HepG2 (cell line): ENCODE data around the gene IL17RB. TPM values are rescaled to one million over a fixed set of nuclear protein-coding genes. Genes with fewer than 3 reads are reported as not detected.

Experiments used
- CREB1 ChIP-seq, 2 experiments: fragments of 450-650 bp in 1 of 2; IDR thresholded peaks; 2 replicates each; pipeline ENCODE4 v1.6.1; 2016 to 2017; ENCODE audit warnings: control low read depth in 1 of 2, mild to moderate bottlenecking in 1 of 2, missing compliant biosample characterization in 1 of 2, missing genetic modification characterization in 1 of 2
- ELK4 ChIP-seq: sonication (generic); formaldehyde crosslinking; IDR thresholded peaks from 2 replicates; pipeline ENCODE4 v1.9.0; 2021; ENCODE audit warnings: missing genetic modification reagents, borderline replicate concordance
- FOXM1 ChIP-seq: sonication (generic); formaldehyde crosslinking; IDR thresholded peaks from 2 replicates; pipeline ENCODE4 v1.5.0; 2020; ENCODE audit warnings: missing genetic modification reagents
- HOXA3 ChIP-seq: sonication (generic); formaldehyde crosslinking; IDR thresholded peaks from 2 replicates; pipeline ENCODE4 v1.5.0; 2020; ENCODE audit warnings: missing genetic modification reagents
- JUN ChIP-seq: sonication (generic); formaldehyde crosslinking; IDR thresholded peaks from 2 replicates; pipeline ENCODE4 v1.4.0; 2020; ENCODE audit warnings: mild to moderate bottlenecking, missing genetic modification reagents
- KLF12 ChIP-seq: sonication (generic); formaldehyde crosslinking; IDR thresholded peaks from 2 replicates; pipeline ENCODE4 v1.4.0; 2020; ENCODE audit warnings: missing genetic modification reagents, borderline replicate concordance
- KLF13 ChIP-seq: sonication (generic); formaldehyde crosslinking; IDR thresholded peaks from 2 replicates; pipeline ENCODE4 v1.4.0; 2020; ENCODE audit warnings: mild to moderate bottlenecking, missing genetic modification reagents
- NR2F2 ChIP-seq: IDR thresholded peaks from 2 replicates; pipeline ENCODE4 v1.6.1; 2012; ENCODE audit warnings: low read depth, inconsistent platforms, borderline replicate concordance
- SALL2 ChIP-seq: sonication (generic); formaldehyde crosslinking; IDR thresholded peaks from 2 replicates; pipeline ENCODE4 v1.8.1; 2023; ENCODE audit warnings: mild to moderate bottlenecking, missing genetic modification reagents, inconsistent platforms
- ZBTB7A ChIP-seq: sonication (generic); formaldehyde crosslinking; IDR thresholded peaks from 2 replicates; pipeline ENCODE4 v1.8.0; 2022; ENCODE audit warnings: mild to moderate bottlenecking, missing genetic modification reagents
- ZNF12 ChIP-seq: sonication (generic); formaldehyde crosslinking; IDR thresholded peaks from 2 replicates; pipeline ENCODE4 v1.5.0; 2020; ENCODE audit warnings: missing genetic modification reagents
- ZNF383 ChIP-seq: sonication (generic); formaldehyde crosslinking; IDR thresholded peaks from 2 replicates; pipeline ENCODE4 v1.4.0; 2020; ENCODE audit warnings: missing genetic modification reagents, mild to moderate bottlenecking, borderline replicate concordance
- ZNF639 ChIP-seq: conservative IDR thresholded peaks from 2 replicates; pipeline ENCODE4 v1.6.1; 2018; ENCODE audit warnings: missing genetic modification reagents
- ZNF710 ChIP-seq: sonication (generic); formaldehyde crosslinking; IDR thresholded peaks from 2 replicates; pipeline ENCODE4 v1.5.0; 2020; ENCODE audit warnings: mild to moderate bottlenecking, missing genetic modification reagents, borderline replicate concordance
- polyA plus RNA-seq, 8 experiments: library from polyadenylated mRNA; depleted of rRNA in 3 of 8; stranded (reverse) in 7 of 8; unstranded in 1 of 8; fragments of >200 nt; fragmentation: Illumina TruSeq in 4 of 8; extraction: Trizol in 4 of 8; gene quantifications; 2 replicates each; pipeline versions ENCODE4 v1.2.1 to v1.2.3, GENCODE V29; 2011 to 2016; ENCODE audit warnings: low read depth in 4 of 8, missing spikeins in 1 of 8, mixed read lengths in 1 of 8; ENCODE audit not compliant: insufficient read depth in 1 of 8
- total RNA-seq, 5 experiments: library from RNA; depleted of rRNA; stranded (reverse); fragments of >200 nt; fragmentation: Illumina TruSeq; extraction: Trizol; gene quantifications; 2 replicates each; pipeline ENCODE4 v1.2.3, GENCODE V29; 2016; ENCODE audit warnings: low read depth in 1 of 5
- TF ChIP-seq, protein P1 (sequence below): sonication (generic); formaldehyde crosslinking; IDR thresholded peaks from 2 replicates; pipeline ENCODE4 v1.4.0; 2020; ENCODE audit warnings: missing genetic modification reagents
- TF ChIP-seq, protein P2 (sequence below): sonication (generic); formaldehyde crosslinking; IDR thresholded peaks from 2 replicates; pipeline ENCODE4 v1.4.0; 2020; ENCODE audit warnings: missing genetic modification reagents
- TF ChIP-seq, protein P3 (sequence below): sonication (generic); formaldehyde crosslinking; IDR thresholded peaks from 2 replicates; pipeline ENCODE4 v1.4.0; 2020; ENCODE audit warnings: missing genetic modification reagents
- TF ChIP-seq, protein P4 (sequence below), 2 experiments: sonication (generic) in 1 of 2; formaldehyde crosslinking in 1 of 2; IDR thresholded peaks; 2 replicates each; pipeline versions ENCODE4 v1.4.0 to v1.6.1; 2018 to 2020; ENCODE audit warnings: missing genetic modification reagents in 2 of 2, borderline replicate concordance in 1 of 2, low read depth in 1 of 2, mild to moderate bottlenecking in 1 of 2, missing biosample characterization in 1 of 2

IL17RB gene
- total and polyA plus RNA-seq, 2 of the 13 experiments (the other 11 are each of a cell fraction or from before 2014, with no cell fraction given): 130 to 190 TPM

- TF ChIP-seq ZNF710 (CRISPR knock-in tag) (no peak; the same call in 1 of the 2 replicates), KLF12 (CRISPR knock-in tag) (peak; percentile 87; the same call in 1 of the 2 replicates), FOXM1 (CRISPR knock-in tag) (no peak), ELK4 (CRISPR knock-in tag) (no peak), NR2F2 (peak; percentile 65), ZBTB7A (no peak), HOXA3 (CRISPR knock-in tag) (peak; percentile 76), ZNF639 (CRISPR knock-in tag) (no peak), CREB1 (IDR thresholded peaks at IDR 0.05) (peak; percentile 39; the same call in 1 of the 2 replicates), CREB1 (CRISPR knock-in tag; IDR thresholded peaks at IDR 0.05) (peak; percentile 66), KLF13 (CRISPR knock-in tag) (no peak), ZNF383 (CRISPR knock-in tag) (no peak), SALL2 (CRISPR knock-in tag) (peak; percentile 44; the same call in 1 of the 2 replicates), ZNF12 (CRISPR knock-in tag) (peak; percentile 63), JUN (no peak)
- TF ChIP-seq, protein P1, sequence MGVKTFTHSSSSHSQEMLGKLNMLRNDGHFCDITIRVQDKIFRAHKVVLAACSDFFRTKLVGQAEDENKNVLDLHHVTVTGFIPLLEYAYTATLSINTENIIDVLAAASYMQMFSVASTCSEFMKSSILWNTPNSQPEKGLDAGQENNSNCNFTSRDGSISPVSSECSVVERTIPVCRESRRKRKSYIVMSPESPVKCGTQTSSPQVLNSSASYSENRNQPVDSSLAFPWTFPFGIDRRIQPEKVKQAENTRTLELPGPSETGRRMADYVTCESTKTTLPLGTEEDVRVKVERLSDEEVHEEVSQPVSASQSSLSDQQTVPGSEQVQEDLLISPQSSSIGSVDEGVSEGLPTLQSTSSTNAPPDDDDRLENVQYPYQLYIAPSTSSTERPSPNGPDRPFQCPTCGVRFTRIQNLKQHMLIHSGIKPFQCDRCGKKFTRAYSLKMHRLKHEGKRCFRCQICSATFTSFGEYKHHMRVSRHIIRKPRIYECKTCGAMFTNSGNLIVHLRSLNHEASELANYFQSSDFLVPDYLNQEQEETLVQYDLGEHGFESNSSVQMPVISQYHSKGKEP (CRISPR knock-in tag): no peak
- TF ChIP-seq, protein P2, sequence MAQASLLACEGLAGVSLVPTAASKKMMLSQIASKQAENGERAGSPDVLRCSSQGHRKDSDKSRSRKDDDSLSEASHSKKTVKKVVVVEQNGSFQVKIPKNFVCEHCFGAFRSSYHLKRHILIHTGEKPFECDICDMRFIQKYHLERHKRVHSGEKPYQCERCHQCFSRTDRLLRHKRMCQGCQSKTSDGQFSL (CRISPR knock-in tag): peak; percentile 97; the same call in 1 of the 2 replicates
- TF ChIP-seq, protein P3, sequence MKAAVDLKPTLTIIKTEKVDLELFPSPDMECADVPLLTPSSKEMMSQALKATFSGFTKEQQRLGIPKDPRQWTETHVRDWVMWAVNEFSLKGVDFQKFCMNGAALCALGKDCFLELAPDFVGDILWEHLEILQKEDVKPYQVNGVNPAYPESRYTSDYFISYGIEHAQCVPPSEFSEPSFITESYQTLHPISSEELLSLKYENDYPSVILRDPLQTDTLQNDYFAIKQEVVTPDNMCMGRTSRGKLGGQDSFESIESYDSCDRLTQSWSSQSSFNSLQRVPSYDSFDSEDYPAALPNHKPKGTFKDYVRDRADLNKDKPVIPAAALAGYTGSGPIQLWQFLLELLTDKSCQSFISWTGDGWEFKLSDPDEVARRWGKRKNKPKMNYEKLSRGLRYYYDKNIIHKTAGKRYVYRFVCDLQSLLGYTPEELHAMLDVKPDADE (CRISPR knock-in tag): 0 out of 2 replicates have a peak, but pooled peaks have one; percentile 31
- TF ChIP-seq, protein P4, sequence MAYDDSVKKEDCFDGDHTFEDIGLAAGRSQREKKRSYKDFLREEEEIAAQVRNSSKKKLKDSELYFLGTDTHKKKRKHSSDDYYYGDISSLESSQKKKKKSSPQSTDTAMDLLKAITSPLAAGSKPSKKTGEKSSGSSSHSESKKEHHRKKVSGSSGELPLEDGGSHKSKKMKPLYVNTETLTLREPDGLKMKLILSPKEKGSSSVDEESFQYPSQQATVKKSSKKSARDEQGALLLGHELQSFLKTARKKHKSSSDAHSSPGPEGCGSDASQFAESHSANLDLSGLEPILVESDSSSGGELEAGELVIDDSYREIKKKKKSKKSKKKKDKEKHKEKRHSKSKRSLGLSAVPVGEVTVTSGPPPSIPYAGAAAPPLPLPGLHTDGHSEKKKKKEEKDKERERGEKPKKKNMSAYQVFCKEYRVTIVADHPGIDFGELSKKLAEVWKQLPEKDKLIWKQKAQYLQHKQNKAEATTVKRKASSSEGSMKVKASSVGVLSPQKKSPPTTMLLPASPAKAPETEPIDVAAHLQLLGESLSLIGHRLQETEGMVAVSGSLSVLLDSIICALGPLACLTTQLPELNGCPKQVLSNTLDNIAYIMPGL (CRISPR knock-in tag; IDR thresholded peaks at IDR 0.05; ENCODE audit: borderline replicate concordance in 1 of 2, low read depth in 1 of 2): peak in 1 of 2 experiments; percentile 42; a peak in 2 of 4 replicates
These were observed 3.8 kb upstream of the IL17RB start (continued) for GRCh38 chr3:53842436-53843194.
